ENCODE measurements around the gene SPG7.

SPG7 gene

DNA sequence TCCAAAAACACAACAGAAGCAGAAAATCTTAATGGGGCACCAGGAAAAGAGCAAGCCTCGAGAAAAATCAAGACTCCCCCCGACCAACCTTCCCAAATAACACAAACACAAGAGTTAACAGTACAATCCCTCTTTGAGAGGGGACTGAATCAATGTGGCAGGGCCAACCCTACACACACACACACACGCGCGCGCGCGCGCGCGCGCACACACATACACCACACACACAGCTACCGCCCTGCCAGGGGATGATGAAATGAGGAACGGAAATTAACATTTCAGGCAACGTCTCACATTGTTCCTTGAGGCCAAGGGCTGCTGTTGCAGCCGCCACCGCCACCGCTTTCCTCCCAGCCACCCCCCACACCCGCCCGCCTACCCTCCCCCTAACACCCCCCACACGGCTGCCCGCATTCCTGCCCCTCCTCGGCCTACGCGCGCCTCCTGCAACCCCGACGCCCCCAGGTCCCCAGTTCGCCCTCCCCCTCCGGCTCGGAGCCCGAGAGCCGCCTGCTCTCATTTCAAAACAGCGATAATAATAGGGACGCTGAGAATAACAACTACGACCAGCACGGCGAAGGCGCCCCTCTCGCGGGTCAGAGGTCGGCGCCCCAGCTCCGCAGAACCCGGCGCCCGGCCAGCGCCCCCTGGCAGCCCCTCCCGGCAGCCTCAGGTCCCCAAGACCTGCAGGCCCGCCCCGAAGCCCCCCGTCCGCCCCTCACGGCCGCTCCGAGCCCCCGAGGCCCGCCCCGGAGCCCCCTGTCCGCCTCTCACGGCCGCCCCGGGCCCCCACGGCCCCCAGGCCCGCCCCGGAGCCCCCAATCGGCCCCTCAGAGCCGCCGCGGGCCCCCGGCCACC, 18.9 kb upstream of the SPG7 start:
- peak; percentile 80 for DNase-seq

GRCh38 chr16:89489898-89490438, 18.2 kb upstream of the SPG7 start:
- no peak for DNase-seq

GRCh38 chr16:89490439-89491237, 17.6 kb upstream of the SPG7 start, which contains the start of gene ANKRD11:
TSS of gene ANKRD11 (minus strand) at chr16:89490561. CDS start at chr16:89317019, 173,542 bp downstream.
- peak; percentile 98 for DNase-seq

DNA sequence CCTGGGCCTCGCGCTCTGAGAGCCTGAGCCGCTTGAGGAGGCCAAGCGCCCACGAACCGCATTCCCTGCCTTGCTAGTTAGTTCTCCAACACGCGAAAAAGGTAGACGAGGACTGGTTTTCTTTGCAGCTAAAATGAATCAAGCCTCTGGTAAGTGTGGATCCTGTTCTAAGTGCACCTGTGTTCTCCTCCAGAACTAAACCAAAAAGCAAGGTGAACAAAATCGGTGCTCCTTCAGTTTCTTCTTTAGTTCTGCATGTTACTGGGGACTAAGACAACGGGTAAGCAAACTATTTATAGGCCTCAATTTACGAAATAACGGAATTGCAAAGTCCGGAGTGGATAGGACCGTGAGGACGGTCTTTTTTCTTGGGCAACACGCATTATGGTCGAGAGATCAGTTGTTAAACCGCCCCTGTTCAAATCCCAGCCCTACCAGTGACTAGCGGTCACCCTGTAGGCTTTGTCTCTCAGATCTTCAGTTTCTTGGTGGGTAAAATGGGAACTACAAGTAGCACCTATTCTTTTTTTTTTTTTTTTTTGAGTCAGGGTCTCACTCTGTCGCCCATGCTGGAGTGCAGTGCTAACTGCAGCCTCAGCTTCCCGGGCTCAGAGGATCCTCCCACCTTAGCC, 16.8 kb upstream of the SPG7 start:
- DNase-seq: no peak

- no peak for DNase-seq
Observed at GRCh38 chr16:89491974-89492687, 16.1 kb upstream of the SPG7 start.

DNA sequence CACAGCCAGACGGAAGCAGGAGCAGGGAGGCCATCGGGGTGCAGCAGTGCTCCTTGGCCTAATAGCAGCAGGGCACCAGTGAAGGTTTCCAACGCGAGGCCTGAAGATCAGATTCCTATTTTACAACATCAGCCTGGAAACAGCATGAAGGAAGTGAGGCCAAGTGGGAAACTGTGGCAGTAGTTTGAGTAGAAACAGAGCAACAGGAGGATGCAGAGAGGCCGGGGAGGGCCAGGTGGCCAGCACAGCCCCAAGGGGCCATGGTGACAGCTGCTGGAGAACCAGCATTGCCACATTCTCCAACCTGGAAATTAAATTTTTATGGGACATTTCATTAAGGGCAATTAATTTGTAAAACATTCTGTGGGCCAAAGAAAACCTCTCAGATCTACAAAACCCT, 14.4 kb upstream of the SPG7 start:
- DNase-seq: no peak

GRCh38 chr16:89495121-89495520, 13.1 kb upstream of the SPG7 start:
- DNase-seq: no peak

- no peak for DNase-seq
Observed at GRCh38 chr16:89498839-89499238, 9.4 kb upstream of the SPG7 start.

- DNase-seq: no peak
Observed at GRCh38 chr16:89499767-89500166, 8.4 kb upstream of the SPG7 start.

DNA sequence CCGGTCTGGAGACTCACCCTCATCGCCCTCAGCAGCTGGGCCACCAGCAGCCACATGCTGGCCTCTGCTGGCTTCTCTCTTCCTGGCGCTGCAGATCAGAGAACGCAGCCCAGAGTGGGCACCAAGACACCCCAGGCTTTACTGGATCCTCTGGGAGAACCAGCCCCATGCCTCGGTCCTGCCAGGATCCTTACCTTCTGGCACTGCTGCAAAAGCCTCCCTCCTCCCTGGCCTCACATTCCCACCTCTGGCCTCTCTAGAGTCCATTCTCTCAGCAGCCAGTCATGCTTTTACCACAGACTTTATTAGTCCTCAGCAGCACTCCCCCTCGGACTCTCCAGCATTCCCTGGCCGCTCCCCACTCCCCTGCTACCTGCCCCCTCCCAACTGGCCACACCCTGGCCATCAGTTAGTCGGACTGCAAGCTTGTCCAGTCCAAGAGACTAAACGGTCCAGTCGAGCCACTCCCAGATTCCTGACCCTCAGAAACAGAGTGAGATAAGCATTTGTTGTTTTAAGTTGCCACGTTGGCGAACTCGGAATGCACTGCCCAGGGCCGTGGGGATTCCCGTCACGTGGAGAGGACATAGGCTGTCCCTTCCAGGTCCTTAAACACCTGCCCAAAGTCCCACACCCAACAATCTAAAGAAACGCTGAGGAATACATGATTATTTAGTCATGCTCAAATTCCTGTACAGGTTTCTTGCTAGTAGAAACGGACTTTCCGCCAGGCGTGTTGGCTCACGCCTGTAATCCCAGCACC, 5.9 kb upstream of the SPG7 start:
- DNase-seq: no peak

DNA sequence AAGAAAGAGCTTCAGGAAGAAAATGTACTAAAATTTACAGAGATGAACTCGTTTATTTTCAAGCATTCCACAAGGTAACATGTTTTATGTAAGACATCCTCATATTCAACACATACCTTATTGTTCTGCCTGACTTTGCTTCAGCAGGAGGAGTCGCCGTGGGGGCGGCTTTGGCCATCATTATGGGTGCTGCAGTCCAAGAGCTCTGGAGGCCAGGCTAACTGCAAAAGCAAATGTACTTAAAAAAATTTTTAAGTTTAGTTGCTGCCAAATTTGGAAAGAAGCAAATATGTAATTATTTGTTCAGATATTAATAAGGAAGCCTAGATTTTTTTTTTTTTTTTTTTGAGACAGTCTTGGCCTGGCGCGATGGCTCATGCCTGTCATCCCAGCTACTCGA, 4.1 kb upstream of the SPG7 start:
- DNase-seq: no peak

GRCh38 chr16:89505204-89506112, 2.7 kb upstream of the SPG7 start:
- peak; percentile 82 for DNase-seq

GRCh38 chr16:89506113-89506504, 2.1 kb upstream of the SPG7 start:
- DNase-seq: no peak

GRCh38 chr16:89506791-89507191, 1.4 kb upstream of the SPG7 start:
- DNase-seq: peak; percentile 44

- DNase-seq: no peak
Observed at GRCh38 chr16:89507214-89507833, 879 bp upstream of the SPG7 start.

DNA sequence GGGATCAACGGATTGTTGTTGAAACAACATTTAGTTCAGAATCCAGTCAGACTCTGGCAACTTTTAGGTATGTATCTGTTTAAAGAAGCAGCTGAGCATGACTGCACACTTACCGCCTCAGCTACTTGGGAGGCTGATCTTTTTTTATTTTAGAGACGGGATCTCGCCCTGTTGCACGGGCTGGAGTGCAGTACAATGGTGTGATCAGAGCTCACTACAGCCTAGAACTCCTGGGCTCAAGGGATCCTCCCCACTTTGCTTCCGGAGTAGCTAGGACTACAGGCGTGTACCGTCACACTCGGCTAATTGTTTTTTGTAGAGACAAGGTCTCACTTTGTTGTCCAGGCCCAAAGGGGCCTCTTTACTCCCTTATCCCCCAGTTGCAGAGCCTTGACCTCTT, 2.3 kb downstream of the SPG7 start:
- DNase-seq: no peak

GRCh38 chr16:89511374-89511773, 3.2 kb downstream of the SPG7 start:
- no peak for DNase-seq

DNA sequence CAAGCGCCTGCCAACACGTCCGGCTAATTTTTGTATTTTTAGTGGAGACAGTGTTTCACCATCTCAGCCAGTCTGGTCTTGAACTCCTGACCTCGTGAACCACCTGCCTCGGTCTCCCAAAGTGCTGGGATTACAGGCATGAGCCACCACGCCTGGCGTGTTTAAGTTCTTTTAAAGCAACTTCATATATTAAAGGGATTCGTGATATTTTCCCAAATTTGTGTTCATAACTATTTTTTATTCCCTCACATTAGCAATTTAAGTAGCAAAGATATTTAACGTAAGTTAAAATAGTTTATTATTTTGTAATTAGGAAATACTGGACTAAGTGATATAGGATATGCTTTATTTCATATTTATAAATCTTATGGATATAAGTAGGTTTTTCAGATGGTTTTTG, 4.2 kb downstream of the SPG7 start:
- no peak for DNase-seq

DNA sequence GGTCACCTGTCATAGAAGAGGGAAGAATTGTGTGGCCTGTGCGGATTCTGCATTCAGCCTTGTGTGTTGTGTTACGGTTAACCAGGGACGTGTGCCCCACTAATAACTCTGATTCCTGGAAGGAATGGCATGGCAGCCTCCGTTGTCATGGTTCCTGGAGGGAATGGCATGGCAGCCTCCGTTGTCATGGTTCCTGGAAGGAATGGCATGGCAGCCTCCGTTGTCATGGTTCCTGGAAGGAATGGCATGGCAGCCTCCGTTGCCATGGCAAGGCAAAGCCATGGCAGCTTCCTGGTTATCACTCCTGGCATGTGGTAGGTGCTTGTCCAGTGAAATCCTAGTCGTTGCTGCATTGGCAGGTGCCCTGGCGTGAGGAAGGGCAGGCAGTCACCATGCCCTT, 8.9 kb downstream of the SPG7 start:
- no peak for DNase-seq

- DNase-seq: no peak
Observed at GRCh38 chr16:89519881-89520280, 11.7 kb downstream of the SPG7 start.

All from activated T-cell treated with anti-CD3 and anti-CD28 coated beads, Interleukin-2, amount 50 U/mL, for 1 hour (primary cell).